Natural killer cell (primary cell): ENCODE measurements around the gene SARNP. TPM values are rescaled to one million over a fixed set of nuclear protein-coding genes. Genes with fewer than 3 reads are reported as not detected.

ENCODE experiments used
- ATAC-seq, 3 donors: fragments of 150-1000 bp in 2 of 3; fragments of 200-7000 bp in 1 of 3; cut with Tn5 transposase; 1 replicate in 1 of 3; 2 replicates in 2 of 3; pipeline ENCODE4 v1.10.0; 2021; ENCODE audit warnings: mild to moderate bottlenecking in 2 of 3, moderate library complexity in 2 of 3
- DNase-seq, 2 donors: peaks; one replicate each; pipeline versions ENCODE4 v3.0.0 to v3.0.0-alpha.2; 2013 to 2021; ENCODE audit warnings: mixed read lengths in 1 of 2
- H3K27ac ChIP-seq: one replicate; pipeline ENCODE4 v1.5.1; 2013; ENCODE audit warnings: mild to moderate bottlenecking, low read length
- H3K27me3 ChIP-seq: one replicate; pipeline ENCODE4 v1.6.1; 2013; ENCODE audit warnings: low read length; ENCODE audit not compliant: control insufficient read depth, insufficient read depth
- H3K36me3 ChIP-seq: one replicate; pipeline ENCODE4 v1.6.1; 2013; ENCODE audit warnings: low read length; ENCODE audit not compliant: control insufficient read depth, insufficient read depth
- H3K4me1 ChIP-seq: one replicate; pipeline ENCODE4 v1.6.1; 2013; ENCODE audit warnings: low read length; ENCODE audit not compliant: control insufficient read depth, insufficient read depth
- H3K4me3 ChIP-seq: one replicate; pipeline ENCODE4 v1.5.1; 2013; ENCODE audit warnings: low read length
- H3K9me3 ChIP-seq: one replicate; pipeline ENCODE4 v1.6.1; 2013; ENCODE audit warnings: low read length; ENCODE audit not compliant: control insufficient read depth, insufficient read depth
- H3K27ac Mint-ChIP-seq, 2 donors: one replicate each; pipeline ENCODE4 v1.8.0; 2022; ENCODE audit warnings: mild to moderate bottlenecking in 2 of 2, mixed read lengths in 2 of 2, moderate library complexity in 1 of 2
- H3K27me3 Mint-ChIP-seq, 2 donors: one replicate each; pipeline ENCODE4 v1.8.0; 2022; ENCODE audit warnings: low read depth in 2 of 2, mixed read lengths in 2 of 2
- H3K36me3 Mint-ChIP-seq: one replicate; pipeline ENCODE4 v1.8.0; 2022; ENCODE audit warnings: mixed read lengths
- H3K4me1 Mint-ChIP-seq, 2 donors: one replicate each; pipeline ENCODE4 v1.8.0; 2022; ENCODE audit warnings: mixed read lengths in 2 of 2
- H3K4me3 Mint-ChIP-seq: one replicate; pipeline ENCODE4 v1.8.0; 2022; ENCODE audit warnings: mild to moderate bottlenecking, moderate library complexity, mixed read lengths
- H3K9me3 Mint-ChIP-seq, 2 donors: one replicate each; pipeline ENCODE4 v1.8.0; 2022; ENCODE audit warnings: mixed read lengths in 2 of 2
- WGBS: methylation state at CpG from one replicate; pipeline ENCODE4 v1.1.7; 2013; ENCODE audit warnings: missing lambda C conversion rate; ENCODE audit not compliant: insufficient coverage; 5-methylcytosine and 5-hydroxymethylcytosine counted together
- intact Hi-C: fragments of 100-400 bp; cut with micrococcal nuclease; formaldehyde crosslinking; loops from one replicate; pipeline ENCODE4 v1.14.2; 2022
- total RNA-seq, 4 donors: library from RNA; stranded (reverse); fragments of 120-200 nt in 1 of 4; gene quantifications; one replicate each; pipeline versions ENCODE4 v1.2.3 to v1.2.4, GENCODE V29; 2013 to 2022
- TF ChIP-seq, protein P1 (sequence below): fragments of 200-600 bp; IDR thresholded peaks from one replicate; pipeline ENCODE4 v1.8.0; 2022; ENCODE audit warnings: antibody characterized with exemption

SARNP gene
- total RNA-seq, 3 donors from 2014 or later (not counting 1 experiment from before 2014, with no cell fraction given), result 50.5 to 57.0 (median 51.2) TPM

DNA sequence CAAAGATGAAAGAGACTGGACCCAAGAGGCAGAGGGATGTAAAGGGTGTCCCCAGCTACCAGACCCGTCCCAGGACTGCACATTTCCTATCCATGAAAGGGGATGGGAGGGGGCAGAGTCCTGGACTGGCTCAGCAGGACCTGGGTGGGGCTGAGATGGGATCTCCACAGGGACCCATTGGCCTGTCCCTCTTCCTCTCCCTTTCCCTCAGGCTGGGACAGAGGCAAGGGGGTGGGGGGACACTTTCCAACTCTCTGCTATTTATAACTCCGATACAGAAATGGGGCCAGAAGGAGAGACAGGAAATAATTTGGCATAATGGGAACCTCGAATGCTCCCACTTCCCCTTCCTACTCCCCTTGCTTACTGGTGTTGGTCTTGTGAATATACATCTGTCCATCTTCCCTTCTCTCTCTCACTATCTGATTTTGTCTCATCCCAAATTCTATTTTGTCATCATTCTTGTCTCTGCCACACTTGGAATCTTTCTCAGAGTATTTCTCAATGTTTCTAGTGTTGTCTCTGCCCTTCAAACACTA is 108.8 kb downstream of the SARNP start:
- H3K4me1 ChIP-seq, result peaks cover 18% of the 10 kb centered on the region
- H3K4me1 Mint-ChIP-seq, result peaks cover 14 to 17% of the 10 kb centered on the region in 2 donors
- no peaks in the 10 kb centered on the region for H3K36me3 Mint-ChIP-seq
- H3K27me3 ChIP-seq, result peaks cover 17% of the 10 kb centered on the region
- H3K9me3 Mint-ChIP-seq, result no peaks in the 10 kb centered on the region
- H3K9me3 ChIP-seq, result no peaks in the 10 kb centered on the region
- TF ChIP-seq, protein P1, sequence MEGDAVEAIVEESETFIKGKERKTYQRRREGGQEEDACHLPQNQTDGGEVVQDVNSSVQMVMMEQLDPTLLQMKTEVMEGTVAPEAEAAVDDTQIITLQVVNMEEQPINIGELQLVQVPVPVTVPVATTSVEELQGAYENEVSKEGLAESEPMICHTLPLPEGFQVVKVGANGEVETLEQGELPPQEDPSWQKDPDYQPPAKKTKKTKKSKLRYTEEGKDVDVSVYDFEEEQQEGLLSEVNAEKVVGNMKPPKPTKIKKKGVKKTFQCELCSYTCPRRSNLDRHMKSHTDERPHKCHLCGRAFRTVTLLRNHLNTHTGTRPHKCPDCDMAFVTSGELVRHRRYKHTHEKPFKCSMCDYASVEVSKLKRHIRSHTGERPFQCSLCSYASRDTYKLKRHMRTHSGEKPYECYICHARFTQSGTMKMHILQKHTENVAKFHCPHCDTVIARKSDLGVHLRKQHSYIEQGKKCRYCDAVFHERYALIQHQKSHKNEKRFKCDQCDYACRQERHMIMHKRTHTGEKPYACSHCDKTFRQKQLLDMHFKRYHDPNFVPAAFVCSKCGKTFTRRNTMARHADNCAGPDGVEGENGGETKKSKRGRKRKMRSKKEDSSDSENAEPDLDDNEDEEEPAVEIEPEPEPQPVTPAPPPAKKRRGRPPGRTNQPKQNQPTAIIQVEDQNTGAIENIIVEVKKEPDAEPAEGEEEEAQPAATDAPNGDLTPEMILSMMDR, result no peak
- H3K27ac Mint-ChIP-seq, result peak overlapping the region in 1 of 2 donors; percentile 23
- ATAC-seq (no peak), DNase-seq (no peak)
- peak overlapping the region; percentile 85 for H3K4me3 Mint-ChIP-seq
- H3K27me3 Mint-ChIP-seq, result peaks cover 30% of the 10 kb centered on the region in 2 donors
- no peaks in the 10 kb centered on the region for H3K36me3 ChIP-seq
- no peak overlapping the region for H3K27ac ChIP-seq
- WGBS, result 5% methylated on average over 2 of the region's 3 CpGs
- no peak overlapping the region for H3K4me3 ChIP-seq
- intact Hi-C loops, result no loop called here

DNA sequence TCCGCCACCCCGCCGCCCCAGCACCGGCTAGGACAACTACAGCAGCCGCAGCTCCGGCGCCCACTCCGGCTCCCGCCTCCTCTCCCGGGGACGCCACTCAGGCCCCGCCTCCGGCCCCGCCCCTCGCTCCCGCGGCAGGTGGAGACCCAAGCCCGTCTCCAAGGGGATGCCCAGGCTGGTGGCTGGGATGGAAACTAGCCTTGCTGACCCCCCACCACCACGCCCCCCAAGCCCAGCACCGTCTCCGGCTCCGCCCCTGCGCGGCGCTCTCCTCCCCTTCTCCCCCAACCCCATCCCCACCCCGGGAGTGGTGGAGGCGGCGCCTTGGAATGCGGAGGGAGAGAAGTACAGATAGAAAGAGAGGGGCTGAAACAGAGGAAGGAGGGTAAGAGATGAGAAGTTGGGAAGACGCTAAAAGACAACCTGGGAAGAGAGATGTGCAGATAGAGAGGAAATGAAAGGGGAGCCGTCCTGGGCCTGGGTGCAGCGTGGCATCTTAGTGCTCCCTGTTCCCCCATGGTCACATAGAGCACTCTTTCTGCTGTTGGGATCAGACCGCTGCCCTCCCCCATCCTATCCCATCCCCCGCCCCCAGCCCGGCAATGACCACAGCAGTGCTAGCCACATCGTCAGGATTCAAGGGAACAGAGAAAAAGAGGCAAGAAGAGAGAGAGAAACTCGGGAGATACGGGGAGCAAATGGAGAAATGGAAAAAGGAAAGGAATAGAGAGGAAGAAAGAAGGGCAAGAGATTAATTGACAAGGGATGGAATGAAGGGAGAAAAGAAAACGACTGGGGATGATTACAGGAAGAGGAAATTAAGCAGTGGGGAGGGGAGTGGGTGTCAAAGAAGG is 109.5 kb downstream of the SARNP start, which contains the start of gene ITGA7:
ITGA7 (minus strand) TSS at position 64 of the 854 bp plus-strand sequence. CDS start 222 bp downstream, outside the sequence.
- Mint-ChIP-seq H3K9me3 (no peaks in the 10 kb centered on the region), H3K4me3 (peak within 1 kb of the TSS; percentile 85), H3K27ac (peak within 1 kb of the TSS in 1 of 2 donors; percentile 23), H3K36me3 (no peaks in the 10 kb centered on the region), H3K4me1 (peaks cover 14 to 17% of the 10 kb centered on the region in 2 donors), H3K27me3 (peaks cover 30% of the 10 kb centered on the region in 2 donors)
- intact Hi-C loops, result no loop called here
- Histone ChIP-seq H3K27me3 (peaks cover 17% of the 10 kb centered on the region), H3K9me3 (no peaks in the 10 kb centered on the region), H3K4me1 (peaks cover 18% of the 10 kb centered on the region), H3K27ac (no peak within 1 kb of the TSS), H3K4me3 (peak within 1 kb of the TSS; percentile 25), H3K36me3 (no peaks in the 10 kb centered on the region)
- under 1% methylated on average over 30 of the region's 39 CpGs for WGBS
- TF ChIP-seq, protein P1, result no peak
- DNase-seq (peak; percentile 33 to 68), ATAC-seq (peak; percentile 63 to 83 (median 76))

Other genes starting within 250 kb of the SARNP start
- gene OR2AP1, start 245.3 kb downstream of the SARNP start, total RNA-seq, result under 1 TPM; 0.23 to 0.55 (median 0.33) TPM
- not detected for gene OR10P1, start 180.8 kb downstream of the SARNP start, total RNA-seq
- 1 to 10 TPM; 2.8 to 4.6 (median 4.3) TPM for gene ITGA7, start 109.8 kb downstream of the SARNP start, total RNA-seq
- 10 to 100 TPM; 75.8 to 83.7 (median 81.0) TPM for gene BLOC1S1, start 101.7 kb downstream of the SARNP start, total RNA-seq
- gene RDH5, start 97.3 kb downstream of the SARNP start, total RNA-seq, result 10 to 100 TPM in 2 of 3 donors, 1 to 10 TPM in 1; 9.6 to 19.0 (median 10.1) TPM
- gene CD63, start 88.7 kb downstream of the SARNP start, total RNA-seq, result 100 to 1,000 TPM; 296 to 441 (median 319) TPM
- 10 to 100 TPM in 2 of 3 donors, 1 to 10 TPM in 1; 9.2 to 12.1 (median 10.2) TPM for gene GDF11, start 74.6 kb downstream of the SARNP start, total RNA-seq
- 10 to 100 TPM; 21.3 to 36.3 (median 23.1) TPM for gene ORMDL2, start 317 bp upstream of the SARNP start, total RNA-seq
- 10 to 100 TPM; 27.7 to 37.3 (median 34.4) TPM for gene DNAJC14, start 11.9 kb upstream of the SARNP start, total RNA-seq
- gene MMP19, start 25.2 kb upstream of the SARNP start, total RNA-seq, result under 1 TPM in 2 of 3 donors, not detected in 1; 0.45 to 0.88 TPM
- 10 to 100 TPM; 18.5 to 21.2 (median 19.1) TPM for gene PYM1, start 110.2 kb upstream of the SARNP start, total RNA-seq
- 100 to 1,000 TPM; 137 to 145 (median 142) TPM for gene DGKA, start 113.4 kb upstream of the SARNP start, total RNA-seq
- gene PMEL, start 148.3 kb upstream of the SARNP start, total RNA-seq, result under 1 TPM in 1 of 3 donors, not detected in 2; 0.35 TPM
- 10 to 100 TPM; 19.5 to 27.3 (median 27.3) TPM for gene CDK2, start 149.1 kb upstream of the SARNP start, total RNA-seq
- gene RAB5B, start 156.4 kb upstream of the SARNP start, total RNA-seq, result 10 to 100 TPM; 69.4 to 80.0 (median 78.2) TPM
- 10 to 100 TPM; 11.0 to 15.9 (median 14.6) TPM for gene SUOX, start 179.6 kb upstream of the SARNP start, total RNA-seq
- gene IKZF4, start 203.3 kb upstream of the SARNP start, total RNA-seq, result 1 to 10 TPM; 4.4 to 5.5 (median 5.5) TPM
- 10 to 100 TPM; 29.5 to 50.3 (median 35.5) TPM for gene RPS26, start 224.2 kb upstream of the SARNP start, total RNA-seq